ENCODE data around the gene MTARC1.

DNA sequence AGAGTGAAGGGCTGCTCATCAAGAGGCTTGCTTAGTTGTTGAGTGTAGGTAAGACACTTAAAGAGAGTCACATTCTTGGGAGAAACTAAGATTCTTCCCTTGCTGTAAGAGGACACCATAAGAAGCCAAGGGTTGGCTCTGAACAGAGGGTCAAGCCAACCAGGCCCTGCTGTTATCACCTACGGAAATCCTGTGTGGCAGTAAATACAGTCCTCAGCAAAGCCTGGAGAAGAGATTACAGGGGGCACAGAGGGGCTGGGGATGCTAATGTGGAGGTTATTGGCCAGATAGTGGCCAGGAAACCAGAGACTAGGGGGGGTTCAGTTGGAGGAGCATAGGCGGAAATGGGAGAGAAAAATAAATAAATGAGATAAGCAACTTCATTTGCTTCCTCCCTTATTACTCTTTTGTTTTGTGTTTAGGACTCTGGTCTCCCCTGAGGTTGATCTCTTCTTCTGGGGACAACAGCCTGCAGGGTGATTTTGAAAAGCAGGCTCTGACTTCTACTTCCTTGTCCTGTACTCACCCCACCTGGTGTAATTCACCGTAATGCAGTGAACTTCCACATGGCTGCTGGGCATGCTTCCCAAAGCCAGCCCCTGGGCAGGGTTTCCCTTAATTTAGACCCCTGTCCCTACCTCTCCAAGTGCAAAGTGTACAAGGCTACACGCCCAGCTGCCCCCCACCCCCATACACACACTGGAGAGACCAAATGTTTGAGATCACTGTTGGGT is 40.9 kb downstream of the MTARC1 start:
- TF ChIP-seq EZH2 (IDR thresholded peaks at IDR 0.05; ENCODE audit: low read length): no peak
- TF ChIP-seq, protein P1, sequence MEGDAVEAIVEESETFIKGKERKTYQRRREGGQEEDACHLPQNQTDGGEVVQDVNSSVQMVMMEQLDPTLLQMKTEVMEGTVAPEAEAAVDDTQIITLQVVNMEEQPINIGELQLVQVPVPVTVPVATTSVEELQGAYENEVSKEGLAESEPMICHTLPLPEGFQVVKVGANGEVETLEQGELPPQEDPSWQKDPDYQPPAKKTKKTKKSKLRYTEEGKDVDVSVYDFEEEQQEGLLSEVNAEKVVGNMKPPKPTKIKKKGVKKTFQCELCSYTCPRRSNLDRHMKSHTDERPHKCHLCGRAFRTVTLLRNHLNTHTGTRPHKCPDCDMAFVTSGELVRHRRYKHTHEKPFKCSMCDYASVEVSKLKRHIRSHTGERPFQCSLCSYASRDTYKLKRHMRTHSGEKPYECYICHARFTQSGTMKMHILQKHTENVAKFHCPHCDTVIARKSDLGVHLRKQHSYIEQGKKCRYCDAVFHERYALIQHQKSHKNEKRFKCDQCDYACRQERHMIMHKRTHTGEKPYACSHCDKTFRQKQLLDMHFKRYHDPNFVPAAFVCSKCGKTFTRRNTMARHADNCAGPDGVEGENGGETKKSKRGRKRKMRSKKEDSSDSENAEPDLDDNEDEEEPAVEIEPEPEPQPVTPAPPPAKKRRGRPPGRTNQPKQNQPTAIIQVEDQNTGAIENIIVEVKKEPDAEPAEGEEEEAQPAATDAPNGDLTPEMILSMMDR (optimal IDR thresholded peaks at IDR 0.05 in 1 of 3, IDR thresholded peaks at IDR 0.05 in 1 of 3, conservative IDR thresholded peaks at IDR 0.05 in 1 of 3; ENCODE audit: extremely low read depth in 1 of 3, insufficient read depth in 2 of 3, low read length in 3 of 3): no peak

All from keratinocyte (primary cell).